NCI-H2171 (cell line): ENCODE data around the gene KCNAB1.

ENCODE experiments used
- DNase-seq: peaks from one replicate; lab custom pipeline; 2025; lab: John Stamatoyannopoulos, UW

The KCNAB1 gene

DNA sequence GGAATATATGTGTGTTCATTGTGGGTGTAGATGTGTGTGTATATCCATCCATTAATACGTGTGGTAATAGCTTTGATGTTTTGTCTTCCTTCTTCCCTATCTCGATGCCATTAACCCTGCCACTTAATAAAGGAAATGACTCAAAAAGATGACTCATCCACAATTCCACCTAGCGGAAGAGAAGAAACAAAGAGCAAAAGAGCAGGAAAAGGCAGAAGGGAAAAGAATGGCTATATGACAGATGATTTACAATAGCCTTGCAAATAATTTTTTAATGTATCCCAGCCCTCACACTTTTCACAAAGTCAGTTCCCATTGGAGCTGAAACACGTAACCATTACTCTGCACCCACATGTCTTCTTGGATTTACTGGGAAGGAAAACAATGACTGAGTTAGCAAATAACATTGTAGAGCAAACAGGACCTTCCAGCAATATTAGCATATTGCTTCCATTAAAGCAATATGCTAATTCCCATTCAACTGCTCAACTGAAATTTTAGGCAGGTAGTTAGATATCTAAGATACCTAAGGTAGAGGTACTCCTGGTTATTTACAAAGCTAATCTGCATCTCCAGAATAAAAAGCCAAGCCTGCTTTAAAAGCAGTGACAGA is 197.2 kb downstream of the KCNAB1 start:
- no peak for DNase-seq

- DNase-seq = no peak
Observed at GRCh38 chr3:156321945-156322344, 201.6 kb downstream of the KCNAB1 start.

DNA sequence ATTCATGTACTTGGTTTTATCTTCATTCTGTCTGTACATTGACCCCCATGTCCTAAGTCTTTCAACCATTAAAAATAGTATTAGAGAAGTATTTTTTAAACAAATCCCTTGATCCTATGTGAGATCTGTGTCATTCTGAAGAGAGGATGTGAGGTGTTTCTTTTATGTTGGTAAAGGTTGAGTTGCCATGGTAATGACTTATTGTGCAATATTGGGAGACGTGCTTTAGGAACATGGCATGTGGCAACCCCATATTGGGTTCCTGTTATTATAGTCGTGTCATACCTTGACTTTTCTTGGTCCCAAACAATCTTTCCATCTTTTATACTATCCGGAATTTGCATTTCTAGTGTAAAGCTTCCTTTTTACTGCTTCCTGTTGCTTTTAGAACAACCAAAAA is 203.1 kb downstream of the KCNAB1 start:
- no peak for DNase-seq

DNA sequence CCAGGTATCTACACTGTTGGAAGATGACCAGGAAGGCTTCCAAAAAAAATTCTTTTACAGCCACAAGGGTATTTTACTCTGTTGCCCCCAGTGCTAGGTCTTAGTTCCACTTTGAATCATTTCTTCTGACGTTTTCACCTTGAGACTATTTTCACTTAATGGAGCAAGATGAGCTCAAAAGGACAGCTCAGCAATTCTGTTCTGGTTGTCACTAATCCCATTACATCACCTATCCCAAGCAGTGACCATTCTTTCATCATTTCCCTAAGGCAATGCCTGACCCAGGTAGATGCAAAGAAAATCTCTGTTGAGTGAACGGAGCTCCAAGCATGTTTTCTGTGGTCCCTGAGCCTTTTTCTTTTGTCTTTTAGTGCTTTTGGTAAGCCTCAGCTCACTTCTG is 210.0 kb downstream of the KCNAB1 start:
- DNase-seq = no peak

DNA sequence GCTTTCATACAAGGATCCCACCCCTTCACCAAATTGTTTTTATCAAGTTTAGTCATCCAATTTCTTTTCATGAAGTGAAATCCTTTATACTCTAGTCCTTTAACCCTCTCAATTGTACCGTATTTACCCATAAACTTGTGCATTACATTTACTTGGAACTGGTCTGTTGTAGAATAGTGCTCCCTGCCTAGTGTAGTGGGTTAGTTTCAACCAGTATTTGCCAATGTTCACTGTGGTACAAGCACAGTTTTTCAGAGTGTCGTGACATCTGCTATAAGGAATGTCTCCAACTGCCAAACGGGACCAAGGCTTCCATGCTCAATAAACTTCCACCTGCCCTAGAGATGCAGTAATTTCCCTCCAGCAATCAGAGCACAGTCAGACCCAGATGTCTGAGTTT is 211.9 kb downstream of the KCNAB1 start:
- DNase-seq = no peak

- no peak for DNase-seq
Observed at GRCh38 chr3:156334841-156335545, 214.6 kb downstream of the KCNAB1 start.

DNA sequence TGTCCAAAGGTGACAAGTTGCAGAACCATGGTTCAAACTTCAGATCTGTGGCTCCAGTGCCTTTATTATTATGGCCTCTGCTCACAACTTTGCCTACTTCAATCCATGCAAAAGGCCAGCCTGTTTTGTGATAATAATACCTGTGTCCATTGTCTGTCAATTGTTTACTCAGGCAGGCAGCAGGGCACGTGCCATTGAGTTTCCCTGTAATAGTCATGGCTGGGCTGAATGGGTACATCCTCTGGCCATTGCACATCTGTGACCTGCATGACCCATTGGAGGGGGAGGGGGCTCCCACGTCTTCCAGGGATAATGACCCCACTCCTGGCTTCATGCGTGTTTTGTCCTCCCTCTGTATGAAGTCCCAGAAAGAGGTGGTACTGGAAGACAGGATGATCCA is 219.1 kb downstream of the KCNAB1 start:
- DNase-seq = no peak

DNA sequence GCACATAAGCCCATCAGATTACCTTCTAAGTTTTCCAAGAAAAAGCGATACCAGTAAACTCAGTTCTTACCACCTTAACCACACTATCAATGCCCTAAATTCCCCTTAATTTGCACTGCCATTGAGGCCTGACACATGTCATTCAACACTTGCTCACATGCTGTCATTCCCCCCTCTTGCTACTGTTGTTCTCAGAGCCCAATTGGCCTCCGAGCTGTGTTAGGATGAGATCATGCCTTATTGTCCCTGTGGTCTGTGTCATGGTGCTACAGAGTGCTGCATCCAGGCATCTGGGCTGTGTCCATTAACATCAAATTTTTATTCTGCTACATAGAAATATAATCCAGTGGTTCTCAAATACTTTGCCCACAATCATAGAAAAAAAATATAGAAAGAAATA is 221.0 kb downstream of the KCNAB1 start:
- DNase-seq = no peak

GRCh38 chr3:156341831-156342416 is 221.5 kb downstream of the KCNAB1 start:
- DNase-seq = no peak

- DNase-seq = no peak
Observed at GRCh38 chr3:156344215-156344614, 223.8 kb downstream of the KCNAB1 start.

GRCh38 chr3:156349111-156349510 is 228.7 kb downstream of the KCNAB1 start:
- DNase-seq = no peak

- no peak for DNase-seq
Observed at GRCh38 chr3:156349978-156350377, 229.6 kb downstream of the KCNAB1 start.

DNA sequence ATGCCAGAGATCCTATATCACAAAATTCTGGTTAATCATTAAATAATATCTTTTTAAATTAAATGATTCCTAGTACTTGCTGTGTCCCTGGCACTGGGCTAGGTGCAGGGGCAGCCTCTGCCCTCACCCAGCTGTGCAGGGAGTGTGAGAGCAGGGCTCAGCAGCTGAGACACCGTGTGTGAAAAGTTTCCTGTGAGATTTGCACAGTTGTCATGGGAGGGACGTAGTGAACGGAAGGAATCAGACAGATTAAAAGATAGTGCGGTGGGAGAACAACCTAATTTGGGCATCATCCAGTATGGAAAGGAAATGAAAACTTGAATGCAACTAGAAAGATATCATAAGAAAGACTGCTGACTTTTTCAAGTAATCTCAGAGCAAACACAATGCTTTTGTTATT is 230.4 kb downstream of the KCNAB1 start:
- DNase-seq = no peak

GRCh38 chr3:156351783-156352182 is 231.4 kb downstream of the KCNAB1 start:
- DNase-seq = no peak

GRCh38 chr3:156352728-156353127 is 232.3 kb downstream of the KCNAB1 start:
- no peak for DNase-seq

- DNase-seq = no peak
Observed at GRCh38 chr3:156353563-156353962, 233.2 kb downstream of the KCNAB1 start.

GRCh38 chr3:156356537-156357363 is 236.4 kb downstream of the KCNAB1 start:
- no peak for DNase-seq

DNA sequence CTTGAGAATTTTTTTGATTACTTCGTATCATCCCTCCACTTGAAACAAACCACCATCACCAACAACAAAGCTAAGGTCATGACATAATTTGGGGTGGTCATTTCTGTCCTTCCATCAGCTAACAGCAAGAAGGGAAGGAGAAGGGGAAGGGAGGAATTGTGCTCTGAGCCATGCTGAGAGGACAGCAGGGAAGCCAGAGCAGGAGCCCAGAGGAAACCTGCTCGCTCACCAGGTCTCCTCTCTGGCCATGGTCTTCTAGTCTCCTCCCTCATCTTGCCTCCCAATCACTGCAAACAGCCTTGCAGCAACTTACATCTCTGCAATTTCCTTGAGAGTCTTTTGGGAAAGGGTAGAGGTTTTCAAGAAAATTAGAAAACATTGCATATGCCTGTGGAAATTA is 237.9 kb downstream of the KCNAB1 start:
- no peak for DNase-seq

- DNase-seq = no peak
Observed at GRCh38 chr3:156359368-156359767, 239.0 kb downstream of the KCNAB1 start.

- DNase-seq = no peak
Observed at GRCh38 chr3:156360083-156360482, 239.7 kb downstream of the KCNAB1 start.

DNA sequence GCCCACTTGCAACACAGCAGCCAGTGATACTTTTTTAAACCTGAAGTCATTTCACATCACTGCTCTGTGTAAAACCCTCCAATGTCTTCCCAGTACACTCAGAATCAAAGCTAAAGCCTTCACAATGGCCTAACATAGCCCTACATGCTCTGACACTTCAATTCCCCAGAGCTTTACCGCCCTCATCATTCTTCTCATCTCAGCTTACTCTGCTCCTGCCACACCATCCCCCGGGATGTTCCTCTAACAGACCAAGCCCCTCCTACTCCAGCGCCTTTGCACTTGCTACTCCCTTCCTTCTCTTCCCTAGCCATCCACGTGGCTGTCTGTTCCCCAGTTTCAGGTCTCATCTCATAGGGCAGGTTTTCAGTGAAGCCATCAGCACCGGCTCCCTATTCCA is 240.6 kb downstream of the KCNAB1 start:
- peak; percentile 47 for DNase-seq

DNA sequence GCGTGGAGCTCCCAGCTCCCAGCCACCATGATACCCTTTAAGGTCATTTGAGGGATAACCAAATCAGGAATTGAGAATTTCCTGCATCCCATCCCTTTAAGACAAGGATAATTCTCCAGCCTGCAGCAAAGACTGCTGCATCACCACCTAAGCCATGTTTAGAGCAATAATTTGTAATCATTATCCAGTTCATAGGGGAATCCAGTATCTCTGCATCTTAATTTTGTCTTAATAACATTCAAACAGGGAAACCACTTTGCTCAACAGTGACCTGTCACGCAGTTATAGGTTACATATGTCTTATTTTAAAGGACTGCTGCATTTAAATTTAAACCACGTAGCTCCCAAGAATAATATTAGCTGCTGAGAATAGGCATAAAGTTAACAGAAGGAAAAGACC is 246.2 kb downstream of the KCNAB1 start:
- DNase-seq = no peak

- no peak for DNase-seq
Observed at GRCh38 chr3:156368189-156368588, 247.8 kb downstream of the KCNAB1 start.
